ENCODE results near the gene SULT1C2. TPM values are rescaled to one million over a fixed set of nuclear protein-coding genes. Genes with fewer than 3 reads are reported as not detected.

Gene SULT1C2
- total RNA-seq, 4 donors from 2014 or later = 0.28 to 2.4 TPM; not detected in 2

DNA sequence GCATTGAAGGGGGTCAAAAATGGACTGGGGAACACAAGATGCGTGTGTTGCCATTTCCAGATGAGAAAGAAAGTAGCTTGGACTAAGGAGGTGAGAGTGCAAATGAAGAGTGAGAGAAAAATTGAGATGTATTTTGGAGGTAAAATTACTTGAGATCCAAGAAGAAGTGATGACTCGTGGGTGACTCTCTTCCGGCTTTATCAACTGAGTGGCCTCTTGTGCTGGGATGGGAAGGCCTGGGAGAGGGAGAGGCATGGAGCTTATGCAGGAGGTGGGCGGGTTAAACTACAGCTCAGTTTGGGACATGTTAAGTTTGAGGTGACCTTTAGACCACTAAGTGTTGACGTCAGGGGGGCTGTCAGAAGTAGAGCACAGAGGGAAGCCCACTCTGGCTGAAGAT lies 34.9 kb downstream of the SULT1C2 start:
- ATAC-seq (ENCODE audit: low FRiP score) (no peak), DNase-seq (ENCODE audit: low spot score) (no peak)
- TF ChIP-seq, protein P1, sequence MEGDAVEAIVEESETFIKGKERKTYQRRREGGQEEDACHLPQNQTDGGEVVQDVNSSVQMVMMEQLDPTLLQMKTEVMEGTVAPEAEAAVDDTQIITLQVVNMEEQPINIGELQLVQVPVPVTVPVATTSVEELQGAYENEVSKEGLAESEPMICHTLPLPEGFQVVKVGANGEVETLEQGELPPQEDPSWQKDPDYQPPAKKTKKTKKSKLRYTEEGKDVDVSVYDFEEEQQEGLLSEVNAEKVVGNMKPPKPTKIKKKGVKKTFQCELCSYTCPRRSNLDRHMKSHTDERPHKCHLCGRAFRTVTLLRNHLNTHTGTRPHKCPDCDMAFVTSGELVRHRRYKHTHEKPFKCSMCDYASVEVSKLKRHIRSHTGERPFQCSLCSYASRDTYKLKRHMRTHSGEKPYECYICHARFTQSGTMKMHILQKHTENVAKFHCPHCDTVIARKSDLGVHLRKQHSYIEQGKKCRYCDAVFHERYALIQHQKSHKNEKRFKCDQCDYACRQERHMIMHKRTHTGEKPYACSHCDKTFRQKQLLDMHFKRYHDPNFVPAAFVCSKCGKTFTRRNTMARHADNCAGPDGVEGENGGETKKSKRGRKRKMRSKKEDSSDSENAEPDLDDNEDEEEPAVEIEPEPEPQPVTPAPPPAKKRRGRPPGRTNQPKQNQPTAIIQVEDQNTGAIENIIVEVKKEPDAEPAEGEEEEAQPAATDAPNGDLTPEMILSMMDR (IDR thresholded peaks at IDR 0.05) = no peak

DNA sequence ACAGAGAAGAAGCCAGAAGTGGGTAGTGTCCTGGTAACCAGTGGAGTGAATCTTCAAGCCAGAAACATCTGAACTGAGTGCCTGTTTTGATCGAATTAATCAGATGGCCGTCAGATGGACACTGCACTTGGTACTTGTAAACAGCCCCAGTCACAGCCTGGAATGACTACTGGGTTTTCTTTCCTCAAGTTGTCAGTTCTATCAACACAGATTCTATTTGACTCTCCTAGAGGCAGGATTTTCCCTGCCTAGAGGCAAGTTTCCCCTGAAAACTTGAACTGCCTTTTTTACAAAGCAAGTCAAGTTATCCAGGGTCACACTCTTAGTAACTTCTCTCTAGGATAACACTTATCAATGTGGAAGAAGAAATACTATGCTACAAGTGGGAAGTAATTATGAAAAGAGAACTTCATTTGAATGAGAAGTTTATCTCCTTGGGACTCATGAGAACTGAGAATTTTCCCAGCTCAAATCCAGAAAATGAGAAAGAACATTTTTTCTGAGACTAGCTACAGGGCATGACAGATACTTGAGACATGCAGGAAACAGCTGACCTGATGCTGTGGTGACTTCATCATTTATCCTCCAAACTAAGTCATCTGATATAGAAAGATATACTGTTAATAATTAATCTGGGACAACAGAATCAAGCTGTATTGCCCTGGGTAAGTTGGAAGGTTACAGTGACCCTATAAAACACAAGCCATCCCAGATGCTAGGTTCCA lies 36.0 kb downstream of the SULT1C2 start:
- DNase-seq (ENCODE audit: low spot score) (no peak), ATAC-seq (ENCODE audit: low FRiP score) (no peak)
- TF ChIP-seq, protein P1 (IDR thresholded peaks at IDR 0.05) = no peak

DNA sequence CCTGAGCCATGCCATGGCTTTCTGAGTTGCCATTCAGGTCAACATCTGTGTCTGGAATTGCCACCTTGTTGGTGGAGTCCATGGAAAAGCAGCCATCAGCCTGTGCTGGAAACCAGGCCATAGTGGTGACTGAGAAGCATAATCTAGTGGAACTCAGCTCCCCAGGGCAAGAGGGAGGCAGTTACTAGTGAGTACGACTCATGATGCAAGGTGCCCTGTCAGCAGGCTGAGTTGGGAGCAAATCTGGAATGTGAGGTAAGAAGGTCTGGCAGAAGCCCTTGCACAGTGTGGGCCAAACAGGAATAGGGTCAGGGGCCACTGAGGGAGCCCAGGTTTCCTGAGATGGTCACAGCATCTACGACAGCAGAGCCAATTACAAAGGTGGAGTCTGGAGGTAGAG lies 37.1 kb downstream of the SULT1C2 start:
- ATAC-seq (ENCODE audit: low FRiP score) (no peak), DNase-seq (ENCODE audit: low spot score) (no peak)
- TF ChIP-seq, protein P1 (IDR thresholded peaks at IDR 0.05) = no peak

DNA sequence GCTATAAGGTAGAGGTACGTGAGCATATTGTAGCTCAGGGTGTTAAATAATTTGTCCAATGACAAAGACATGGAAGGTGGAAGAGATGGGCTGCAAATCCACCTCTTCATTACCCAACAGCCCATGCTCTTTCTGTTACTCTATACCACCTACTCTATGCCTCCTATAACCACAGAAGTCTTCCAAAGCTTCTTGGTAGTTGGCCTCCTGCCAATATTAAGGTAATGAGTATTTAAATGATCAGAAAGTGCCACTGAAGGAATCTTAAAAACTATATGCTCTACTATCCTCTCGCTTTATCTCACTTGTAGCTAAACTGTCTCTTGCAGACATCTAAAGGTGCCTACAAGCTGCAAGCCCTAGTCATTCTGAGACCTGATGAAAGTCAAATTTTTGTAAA lies 41.1 kb downstream of the SULT1C2 start:
- no peak for DNase-seq (ENCODE audit: low spot score)
- TF ChIP-seq, protein P1 (IDR thresholded peaks at IDR 0.05) = no peak
- ATAC-seq (ENCODE audit: low FRiP score) = no peak

DNA sequence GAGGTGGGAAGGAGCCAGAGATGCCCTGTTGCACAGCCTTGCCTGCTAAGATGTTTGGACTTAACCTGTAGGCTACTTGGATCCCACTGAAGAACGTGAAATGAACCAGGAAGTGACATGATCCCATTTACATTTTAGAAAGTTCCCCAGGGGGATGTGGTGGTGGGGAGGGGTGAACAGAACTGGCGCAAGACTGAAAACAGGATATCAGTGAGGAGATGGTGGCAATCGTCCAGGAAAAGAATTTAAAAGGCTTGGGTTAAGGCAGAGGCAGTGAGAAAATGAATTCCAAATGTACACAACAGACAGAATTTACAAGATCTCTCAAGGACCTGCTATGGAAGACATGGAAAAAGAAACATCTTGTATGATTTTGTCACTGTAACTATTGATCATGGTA lies 42.3 kb downstream of the SULT1C2 start:
- TF ChIP-seq, protein P1 (IDR thresholded peaks at IDR 0.05) = no peak
- ATAC-seq (ENCODE audit: low FRiP score) (no peak), DNase-seq (ENCODE audit: low spot score) (no peak)

DNA sequence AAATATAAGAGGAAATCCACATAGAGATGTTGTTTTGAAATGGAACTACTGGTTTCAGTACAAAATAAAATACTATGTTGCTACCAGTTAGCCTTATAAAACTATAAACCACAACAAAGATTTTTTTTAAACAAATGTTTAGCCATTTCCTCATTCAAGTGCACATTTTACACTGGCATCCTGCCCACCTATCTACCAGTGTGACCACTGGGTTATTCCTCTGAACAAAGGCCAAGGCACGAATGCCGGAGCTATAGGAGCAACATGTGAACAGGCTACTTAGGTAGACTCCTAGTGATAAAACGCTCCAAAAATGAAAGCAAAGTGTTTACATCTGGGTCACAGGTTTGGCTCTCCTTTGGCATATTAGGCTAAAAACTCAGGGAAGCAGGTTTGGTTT lies 57.3 kb downstream of the SULT1C2 start:
- TF ChIP-seq, protein P1 (IDR thresholded peaks at IDR 0.05) = no peak
- no peak for DNase-seq (ENCODE audit: low spot score)
- ATAC-seq (ENCODE audit: low FRiP score) = no peak

DNA sequence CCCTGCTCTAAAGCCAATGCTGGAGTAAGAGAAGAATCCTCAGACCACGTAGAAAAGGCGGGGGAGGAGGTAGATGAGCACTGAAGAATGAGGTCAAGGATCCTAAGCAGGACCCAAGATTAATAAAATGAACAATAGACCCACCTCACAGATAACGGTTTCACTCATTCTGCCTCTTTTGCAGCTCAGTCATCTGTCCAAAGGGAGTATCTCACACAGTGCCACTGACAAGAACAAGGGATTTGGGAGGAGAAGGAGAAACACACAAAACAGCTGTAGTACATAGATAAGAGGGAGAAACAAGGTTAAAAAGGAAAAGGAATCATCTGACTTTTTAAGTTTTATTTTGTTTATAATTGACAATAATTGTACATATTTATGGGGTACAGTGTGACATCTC lies 58.1 kb downstream of the SULT1C2 start:
- ATAC-seq (ENCODE audit: low FRiP score) (no peak), DNase-seq (ENCODE audit: low spot score) (no peak)
- TF ChIP-seq, protein P1 (IDR thresholded peaks at IDR 0.05) = no peak

Measured in omental fat pad (tissue), 4 donors.